Measurements from ENCODE around the gene PLD4. TPM values are rescaled to one million over a fixed set of nuclear protein-coding genes. Genes with fewer than 3 reads are reported as not detected.

PLD4 gene
- total RNA-seq, 4 donors from 2014 or later: 0.16 TPM; not detected in 3

DNA sequence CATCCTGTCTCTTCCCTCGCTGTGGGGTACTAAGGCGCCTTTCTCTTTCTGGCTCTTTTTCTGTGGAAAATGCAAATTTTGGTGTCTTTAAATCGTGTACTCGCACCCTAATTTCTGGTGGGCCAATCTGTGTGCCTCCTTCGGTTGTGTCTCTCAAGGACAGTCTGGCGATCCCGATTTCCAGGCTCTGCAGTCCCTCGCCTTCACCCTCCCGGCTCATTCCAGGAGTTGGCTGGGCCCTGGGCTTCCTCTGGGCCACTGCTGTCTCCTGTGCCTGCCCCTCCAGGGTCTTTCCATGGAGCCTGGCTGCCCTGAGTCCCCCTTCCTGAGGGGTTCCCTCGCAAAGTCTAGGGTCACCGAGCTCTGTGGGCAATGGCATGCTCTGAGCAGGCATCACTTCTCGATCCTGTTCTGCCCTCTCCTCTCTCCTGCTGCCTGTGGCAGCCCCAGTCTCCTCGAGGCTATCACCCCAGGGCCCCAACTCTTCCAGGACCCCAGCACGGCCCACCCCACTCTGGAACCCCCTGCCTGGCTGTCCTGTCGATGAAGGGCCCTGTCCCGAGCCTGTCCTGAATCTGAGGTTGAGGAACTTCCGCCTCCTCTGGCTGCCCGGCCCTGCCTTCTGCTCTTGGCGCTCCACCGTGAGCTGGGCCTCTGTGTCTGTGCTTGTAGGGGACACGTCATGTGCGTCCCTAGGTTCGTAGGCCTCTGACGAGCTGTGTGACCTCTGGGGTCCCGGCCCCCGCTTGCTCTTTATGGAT, 29.4 kb downstream of the PLD4 start:
- H3K36me3 ChIP-seq: peaks cover 87% of the 10 kb centered on the region
- DNase-seq (ENCODE audit: low spot score in 2 of 2): no peak
- H3K27ac ChIP-seq: no peak overlapping the region
- no peak overlapping the region for H3K4me3 ChIP-seq
- peaks cover 4% of the 10 kb centered on the region for H3K4me1 ChIP-seq
- WGBS: 88% methylated on average over 26 of the region's 26 CpGs
- H3K9me3 ChIP-seq: no peaks in the 10 kb centered on the region
- H3K27me3 ChIP-seq: no peaks in the 10 kb centered on the region
- TF ChIP-seq EP300 (IDR thresholded peaks at IDR 0.05): no peak
- TF ChIP-seq, protein P1, sequence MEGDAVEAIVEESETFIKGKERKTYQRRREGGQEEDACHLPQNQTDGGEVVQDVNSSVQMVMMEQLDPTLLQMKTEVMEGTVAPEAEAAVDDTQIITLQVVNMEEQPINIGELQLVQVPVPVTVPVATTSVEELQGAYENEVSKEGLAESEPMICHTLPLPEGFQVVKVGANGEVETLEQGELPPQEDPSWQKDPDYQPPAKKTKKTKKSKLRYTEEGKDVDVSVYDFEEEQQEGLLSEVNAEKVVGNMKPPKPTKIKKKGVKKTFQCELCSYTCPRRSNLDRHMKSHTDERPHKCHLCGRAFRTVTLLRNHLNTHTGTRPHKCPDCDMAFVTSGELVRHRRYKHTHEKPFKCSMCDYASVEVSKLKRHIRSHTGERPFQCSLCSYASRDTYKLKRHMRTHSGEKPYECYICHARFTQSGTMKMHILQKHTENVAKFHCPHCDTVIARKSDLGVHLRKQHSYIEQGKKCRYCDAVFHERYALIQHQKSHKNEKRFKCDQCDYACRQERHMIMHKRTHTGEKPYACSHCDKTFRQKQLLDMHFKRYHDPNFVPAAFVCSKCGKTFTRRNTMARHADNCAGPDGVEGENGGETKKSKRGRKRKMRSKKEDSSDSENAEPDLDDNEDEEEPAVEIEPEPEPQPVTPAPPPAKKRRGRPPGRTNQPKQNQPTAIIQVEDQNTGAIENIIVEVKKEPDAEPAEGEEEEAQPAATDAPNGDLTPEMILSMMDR (IDR thresholded peaks at IDR 0.05): no peak

DNA sequence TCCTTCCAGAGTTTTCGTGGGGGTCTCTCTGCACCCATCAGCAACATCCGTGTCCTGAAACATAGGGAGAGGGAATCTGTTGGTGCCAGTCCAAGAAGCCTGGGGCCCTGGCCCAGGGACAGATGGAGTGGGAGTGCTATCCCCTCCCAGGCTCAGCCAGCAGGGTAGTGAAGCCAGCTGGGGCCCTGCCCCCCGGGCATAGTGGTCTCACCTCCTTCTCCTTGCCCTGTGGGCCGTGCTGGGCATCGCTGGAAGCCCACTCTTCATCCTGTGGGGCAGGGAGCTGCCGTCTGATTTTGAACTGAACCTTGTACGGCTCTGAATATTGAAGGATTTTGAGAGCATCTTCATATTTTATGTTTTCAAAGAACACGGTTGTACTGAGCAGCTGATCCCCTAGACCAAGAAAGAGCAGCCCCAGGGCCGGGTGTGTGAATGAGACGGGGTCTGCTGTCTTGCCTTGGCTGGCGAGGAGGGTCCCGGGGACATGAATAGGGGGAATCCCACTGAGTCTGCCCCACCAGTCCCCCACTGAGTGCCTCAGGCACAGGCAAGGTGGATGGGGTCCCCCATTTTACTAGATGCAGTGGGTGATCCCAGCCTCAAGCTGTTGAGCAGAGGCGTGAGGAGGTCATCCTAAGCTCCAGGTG, 30.2 kb downstream of the PLD4 start:
- no peaks in the 10 kb centered on the region for H3K9me3 ChIP-seq
- H3K27me3 ChIP-seq: no peaks in the 10 kb centered on the region
- peaks cover 79% of the 10 kb centered on the region for H3K36me3 ChIP-seq
- no peak overlapping the region for H3K4me3 ChIP-seq
- peaks cover 4% of the 10 kb centered on the region for H3K4me1 ChIP-seq
- no peak for DNase-seq (ENCODE audit: low spot score in 2 of 2)
- WGBS: 67% methylated on average over 10 of the region's 13 CpGs
- TF ChIP-seq, protein P1 (IDR thresholded peaks at IDR 0.05): no peak
- no peak for TF ChIP-seq EP300 (IDR thresholded peaks at IDR 0.05)
- TF ChIP-seq POLR2AphosphoS5 (IDR thresholded peaks at IDR 0.05): no peak
- no peak for TF ChIP-seq POLR2A (IDR thresholded peaks at IDR 0.05)
- H3K27ac ChIP-seq: no peak overlapping the region

DNA sequence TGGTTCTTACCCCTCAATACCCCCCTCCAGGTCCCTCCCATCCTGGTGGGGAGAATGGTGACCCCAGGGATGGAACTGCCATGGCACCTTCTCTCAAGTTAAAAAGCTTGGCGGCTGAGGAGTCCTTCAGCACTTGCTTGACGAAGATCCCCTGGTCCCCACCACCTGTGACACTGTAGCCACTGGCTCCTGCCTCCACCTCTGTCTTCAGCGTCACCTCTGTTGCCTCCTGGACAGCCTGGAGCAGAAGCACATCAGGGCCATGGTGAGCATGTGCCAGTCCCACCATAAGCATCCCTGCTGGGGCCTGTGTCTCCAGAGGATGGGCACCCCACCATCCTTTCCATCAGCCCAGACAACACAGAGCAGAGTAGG, 30.7 kb downstream of the PLD4 start:
- no peak for DNase-seq (ENCODE audit: low spot score in 2 of 2)
- Histone ChIP-seq H3K4me3 (no peak overlapping the region), H3K27ac (no peak overlapping the region), H3K36me3 (peaks cover 74% of the 10 kb centered on the region), H3K4me1 (peaks cover 4% of the 10 kb centered on the region), H3K27me3 (no peaks in the 10 kb centered on the region), H3K9me3 (no peaks in the 10 kb centered on the region)
- 100% methylated on average over 1 of the region's 3 CpGs for WGBS
- TF ChIP-seq EP300 (IDR thresholded peaks at IDR 0.05) (no peak), POLR2AphosphoS5 (IDR thresholded peaks at IDR 0.05) (no peak), POLR2A (IDR thresholded peaks at IDR 0.05) (no peak)
- TF ChIP-seq, protein P1 (IDR thresholded peaks at IDR 0.05): no peak

DNA sequence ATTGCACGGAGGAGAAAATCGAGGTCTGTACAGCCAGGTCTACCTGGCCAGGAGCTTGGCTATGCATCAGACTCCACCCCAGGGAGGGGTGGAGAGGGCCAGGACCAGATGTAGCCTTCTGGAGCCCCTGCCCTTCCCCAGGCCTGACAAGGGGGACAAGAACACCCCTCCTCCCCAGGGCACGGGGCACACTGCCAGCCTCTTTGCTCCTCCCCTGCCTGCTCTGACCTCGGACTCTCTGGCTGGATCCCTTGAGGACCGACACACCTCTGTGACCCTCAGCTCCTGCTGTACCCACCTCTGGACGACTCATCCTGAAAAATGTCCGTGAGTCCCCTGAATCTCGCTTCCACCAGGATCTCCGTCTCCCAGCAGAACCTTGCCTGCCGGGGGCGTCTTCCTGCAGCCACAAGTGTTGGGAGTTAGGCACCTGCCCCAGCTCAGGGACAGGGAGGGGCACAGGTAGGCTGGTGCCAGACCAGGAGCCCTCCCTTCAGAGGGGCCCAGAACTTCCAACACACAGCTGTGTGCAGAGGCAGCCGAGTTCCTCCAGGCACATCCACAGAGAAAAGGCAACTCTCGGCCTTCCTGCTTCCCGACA, 31.7 kb downstream of the PLD4 start:
- WGBS: 82% methylated on average over 12 of the region's 14 CpGs
- no peak for TF ChIP-seq EP300 (IDR thresholded peaks at IDR 0.05)
- TF ChIP-seq, protein P1 (IDR thresholded peaks at IDR 0.05): no peak
- TF ChIP-seq POLR2AphosphoS5 (IDR thresholded peaks at IDR 0.05): no peak
- no peak for TF ChIP-seq POLR2A (IDR thresholded peaks at IDR 0.05)

More for the DNA sequence above, 31.7 kb downstream of the PLD4 start:
- DNase-seq (ENCODE audit: low spot score in 2 of 2): no peak
- Histone ChIP-seq H3K9me3 (no peaks in the 10 kb centered on the region), H3K4me3 (no peak overlapping the region), H3K27me3 (no peaks in the 10 kb centered on the region), H3K36me3 (peaks cover 64% of the 10 kb centered on the region), H3K4me1 (peaks cover 4% of the 10 kb centered on the region), H3K27ac (no peak overlapping the region)

All from suprapubic skin (tissue), 4 donors.